ENCODE measurements around the gene ABCG8. TPM values are rescaled to one million over a fixed set of nuclear protein-coding genes. Genes with fewer than 3 reads are reported as not detected.

ABCG8 gene
- polyA plus RNA-seq, 1 of the 3 experiments (the other 2 are of a cell fraction), result not detected

DNA sequence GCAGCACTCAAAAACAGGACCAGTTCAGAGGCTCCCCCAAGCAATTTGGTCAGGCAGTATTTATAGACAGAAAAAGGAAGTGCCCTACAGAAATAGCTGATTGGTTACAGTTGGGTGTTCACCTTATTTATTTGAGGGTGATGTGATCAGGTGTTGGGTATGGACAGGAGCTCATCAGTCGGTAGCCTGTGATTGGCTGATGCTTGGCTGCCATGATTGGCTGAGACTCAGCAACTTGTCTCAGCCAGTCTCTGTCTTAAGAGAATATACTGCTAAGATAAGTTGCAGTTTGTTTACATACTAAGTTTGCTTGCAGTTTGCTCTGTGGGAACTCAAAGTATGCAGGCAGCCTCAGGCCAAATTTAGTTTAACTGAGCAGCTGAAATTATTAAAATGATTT is 9.4 kb downstream of the ABCG8 start:
- Histone ChIP-seq H3K9me3 (no peaks in the 10 kb centered on the region), H3K9me2 (no peaks in the 10 kb centered on the region), H3F3A (replicated peaks; ENCODE audit: insufficient read depth) (no peaks in the 10 kb centered on the region), H3K4me2 (no peak overlapping the region), H3K4me1 (ENCODE audit: control insufficient read depth in 1 of 2, insufficient read depth in 2 of 2, low read depth in 1 of 2, low read length in 1 of 2) (no peaks in the 10 kb centered on the region), H3K4me3 (ENCODE audit: low read depth in 2 of 2, low read length in 1 of 2) (no peak overlapping the region), H4K20me1 (ENCODE audit: insufficient read depth) (no peaks in the 10 kb centered on the region), H2AFZ (ENCODE audit: low read depth) (no peak overlapping the region), H3K79me2 (ENCODE audit: insufficient read depth) (no peaks in the 10 kb centered on the region), H3K9ac (no peak overlapping the region), H3K27ac (ENCODE audit: low read depth in 2 of 2, low read length in 1 of 2) (no peak overlapping the region), H3K27me3 (ENCODE audit: insufficient read depth) (peaks cover 11% of the 10 kb centered on the region; the same call in 1 of the 2 replicates), H3K36me3 (replicated peaks in 1 of 2; ENCODE audit: control insufficient read depth in 1 of 2, insufficient read depth in 2 of 2, low read length in 1 of 2) (no peaks in the 10 kb centered on the region)
- TF ChIP-seq FOSL2 (IDR thresholded peaks at IDR 0.05; ENCODE audit: borderline replicate concordance, low read depth) (no peak), NFIC (IDR thresholded peaks at IDR 0.05; ENCODE audit: borderline replicate concordance) (no peak), JUND (IDR thresholded peaks at IDR 0.05) (no peak), CHD2 (IDR thresholded peaks at IDR 0.05; ENCODE audit: low read length, partially characterized antibody) (no peak), FOXJ3 (CRISPR knock-in tag; IDR thresholded peaks at IDR 0.05) (no peak)
- TF ChIP-seq, protein P1, sequence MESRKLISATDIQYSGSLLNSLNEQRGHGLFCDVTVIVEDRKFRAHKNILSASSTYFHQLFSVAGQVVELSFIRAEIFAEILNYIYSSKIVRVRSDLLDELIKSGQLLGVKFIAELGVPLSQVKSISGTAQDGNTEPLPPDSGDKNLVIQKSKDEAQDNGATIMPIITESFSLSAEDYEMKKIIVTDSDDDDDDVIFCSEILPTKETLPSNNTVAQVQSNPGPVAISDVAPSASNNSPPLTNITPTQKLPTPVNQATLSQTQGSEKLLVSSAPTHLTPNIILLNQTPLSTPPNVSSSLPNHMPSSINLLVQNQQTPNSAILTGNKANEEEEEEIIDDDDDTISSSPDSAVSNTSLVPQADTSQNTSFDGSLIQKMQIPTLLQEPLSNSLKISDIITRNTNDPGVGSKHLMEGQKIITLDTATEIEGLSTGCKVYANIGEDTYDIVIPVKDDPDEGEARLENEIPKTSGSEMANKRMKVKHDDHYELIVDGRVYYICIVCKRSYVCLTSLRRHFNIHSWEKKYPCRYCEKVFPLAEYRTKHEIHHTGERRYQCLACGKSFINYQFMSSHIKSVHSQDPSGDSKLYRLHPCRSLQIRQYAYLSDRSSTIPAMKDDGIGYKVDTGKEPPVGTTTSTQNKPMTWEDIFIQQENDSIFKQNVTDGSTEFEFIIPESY (IDR thresholded peaks at IDR 0.05; ENCODE audit: borderline replicate concordance, low read depth), result no peak
- DNase-seq, result peak; percentile 4
- ChIA-PET CTCF (no interaction called here), POLR2A (no interaction called here)
- WGBS (ENCODE audit: low lambda C conversion rate), result 43% methylated on average over 1 of the region's 1 CpG

DNA sequence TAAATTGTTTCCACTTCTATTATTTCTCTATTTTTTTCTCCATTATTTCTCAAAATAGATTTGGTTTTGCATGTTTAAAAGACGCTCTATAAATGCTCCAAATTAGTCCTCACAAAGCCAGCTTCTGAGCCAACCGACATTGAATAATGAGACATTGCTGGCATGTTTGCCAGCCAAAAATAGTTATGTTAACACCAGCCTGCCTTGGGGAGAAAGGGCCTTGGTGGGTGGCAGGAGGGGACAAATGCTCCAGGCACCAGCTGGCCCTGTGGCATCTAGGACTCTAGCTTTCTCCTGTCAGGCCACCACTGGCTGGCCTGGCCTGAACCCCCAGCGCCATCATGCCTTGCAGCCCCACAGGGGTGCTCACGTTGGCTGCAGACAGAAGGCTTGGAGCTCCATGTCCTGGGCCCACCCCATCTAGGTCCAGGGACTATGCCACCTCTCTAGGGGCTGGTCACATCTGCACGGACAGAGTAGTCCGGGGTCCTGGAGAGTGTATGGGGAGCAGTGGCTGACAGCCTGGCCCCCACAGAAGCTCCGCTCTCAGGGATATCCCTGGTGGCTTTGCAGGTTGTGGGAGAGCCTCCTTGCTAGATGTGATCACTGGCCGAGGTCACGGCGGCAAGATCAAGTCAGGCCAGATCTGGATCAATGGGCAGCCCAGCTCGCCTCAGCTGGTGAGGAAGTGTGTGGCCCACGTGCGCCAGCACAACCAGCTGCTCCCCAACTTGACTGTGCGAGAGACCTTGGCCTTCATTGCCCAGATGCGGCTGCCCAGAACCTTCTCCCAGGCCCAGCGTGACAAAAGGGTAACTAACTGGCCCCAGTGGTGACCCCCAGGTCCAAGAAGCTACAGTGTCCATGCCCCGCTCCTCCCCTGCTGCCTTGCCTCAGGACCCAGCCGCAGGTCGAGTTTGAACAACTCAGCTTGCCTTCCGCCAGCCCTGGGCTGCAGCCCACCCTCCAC is 12.5 kb downstream of the ABCG8 start:
- DNase-seq, result peak; percentile 12
- H2AFZ ChIP-seq (ENCODE audit: low read depth), result no peak overlapping the region

More for the DNA sequence above, 12.5 kb downstream of the ABCG8 start:
- no peaks in the 10 kb centered on the region for H3K36me3 ChIP-seq (replicated peaks in 1 of 2; ENCODE audit: control insufficient read depth in 1 of 2, insufficient read depth in 2 of 2, low read length in 1 of 2)
- H3K9ac ChIP-seq, result no peak overlapping the region
- H3K4me2 ChIP-seq, result no peak overlapping the region
- H3K27me3 ChIP-seq (ENCODE audit: insufficient read depth), result peaks cover 19% of the 10 kb centered on the region; the same call in 1 of the 2 replicates
- no peaks in the 10 kb centered on the region for H3F3A ChIP-seq (replicated peaks; ENCODE audit: insufficient read depth)
- H3K27ac ChIP-seq (ENCODE audit: low read depth in 2 of 2, low read length in 1 of 2), result no peak overlapping the region
- H3K9me2 ChIP-seq, result no peaks in the 10 kb centered on the region
- ChIA-PET CTCF (interaction anchor here (1.5 to 1.7 kb wide), 2 partner anchors 27 to 59 kb away, joined by 3 to 7 read pairs; no protein-coding TSS in a partner anchor), POLR2A (no interaction called here)
- WGBS (ENCODE audit: low lambda C conversion rate), result 66% methylated on average over 15 of the region's 20 CpGs
- H3K9me3 ChIP-seq, result no peaks in the 10 kb centered on the region
- H3K79me2 ChIP-seq (ENCODE audit: insufficient read depth), result no peaks in the 10 kb centered on the region
- TF ChIP-seq, protein P2, sequence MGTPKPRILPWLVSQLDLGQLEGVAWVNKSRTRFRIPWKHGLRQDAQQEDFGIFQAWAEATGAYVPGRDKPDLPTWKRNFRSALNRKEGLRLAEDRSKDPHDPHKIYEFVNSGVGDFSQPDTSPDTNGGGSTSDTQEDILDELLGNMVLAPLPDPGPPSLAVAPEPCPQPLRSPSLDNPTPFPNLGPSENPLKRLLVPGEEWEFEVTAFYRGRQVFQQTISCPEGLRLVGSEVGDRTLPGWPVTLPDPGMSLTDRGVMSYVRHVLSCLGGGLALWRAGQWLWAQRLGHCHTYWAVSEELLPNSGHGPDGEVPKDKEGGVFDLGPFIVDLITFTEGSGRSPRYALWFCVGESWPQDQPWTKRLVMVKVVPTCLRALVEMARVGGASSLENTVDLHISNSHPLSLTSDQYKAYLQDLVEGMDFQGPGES (IDR thresholded peaks at IDR 0.05; ENCODE audit: low read depth, low read length), result no peak
- no peak for TF ChIP-seq CHD2 (IDR thresholded peaks at IDR 0.05; ENCODE audit: low read length, partially characterized antibody)
- TF ChIP-seq RAD21 (IDR thresholded peaks at IDR 0.05; ENCODE audit: low read length), result no peak
- TF ChIP-seq, protein P3, sequence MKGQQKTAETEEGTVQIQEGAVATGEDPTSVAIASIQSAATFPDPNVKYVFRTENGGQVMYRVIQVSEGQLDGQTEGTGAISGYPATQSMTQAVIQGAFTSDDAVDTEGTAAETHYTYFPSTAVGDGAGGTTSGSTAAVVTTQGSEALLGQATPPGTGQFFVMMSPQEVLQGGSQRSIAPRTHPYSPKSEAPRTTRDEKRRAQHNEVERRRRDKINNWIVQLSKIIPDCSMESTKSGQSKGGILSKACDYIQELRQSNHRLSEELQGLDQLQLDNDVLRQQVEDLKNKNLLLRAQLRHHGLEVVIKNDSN (IDR thresholded peaks at IDR 0.05; ENCODE audit: borderline replicate concordance, low read depth), result no peak
- no peak for TF ChIP-seq JUND (IDR thresholded peaks at IDR 0.05)
- TF ChIP-seq TEAD4 (IDR thresholded peaks at IDR 0.05; ENCODE audit: borderline replicate concordance, insufficient read depth), result no peak
- TF ChIP-seq TCF12 (IDR thresholded peaks at IDR 0.05), result no peak
- TF ChIP-seq POLR2AphosphoS5 (IDR thresholded peaks at IDR 0.05; ENCODE audit: low read depth, low read length), result no peak
- no peak for TF ChIP-seq SIN3A (IDR thresholded peaks at IDR 0.05; ENCODE audit: borderline replicate concordance, low read depth, low read length)
- TF ChIP-seq FOXJ3 (CRISPR knock-in tag; IDR thresholded peaks at IDR 0.05), result no peak
- TF ChIP-seq FOSL2 (IDR thresholded peaks at IDR 0.05; ENCODE audit: borderline replicate concordance, low read depth), result no peak
- no peak for TF ChIP-seq RCOR1 (IDR thresholded peaks at IDR 0.05; ENCODE audit: low read length)
- no peak for TF ChIP-seq RFX5 (IDR thresholded peaks at IDR 0.05; ENCODE audit: low read length)
- no peak for TF ChIP-seq GATA2 (CRISPR knock-in tag; IDR thresholded peaks at IDR 0.05)
- no peaks in the 10 kb centered on the region for H4K20me1 ChIP-seq (ENCODE audit: insufficient read depth)
- H3K4me3 ChIP-seq (ENCODE audit: low read depth in 2 of 2, low read length in 1 of 2), result no peak overlapping the region
- no peaks in the 10 kb centered on the region for H3K4me1 ChIP-seq (ENCODE audit: control insufficient read depth in 1 of 2, insufficient read depth in 2 of 2, low read depth in 1 of 2, low read length in 1 of 2)
